ENCODE results near the gene NOLC1.
"Not testable (repeated sequence)": the region's sequence is repeated elsewhere in the genome, so short reads cannot be mapped to it uniquely, and the experiment has no call there.

The NOLC1 gene

GRCh38 chr10:102157224-102157623, 5.0 kb downstream of the NOLC1 start:
- FAIRE-seq = no peak

GRCh38 chr10:102159051-102159597, 6.9 kb downstream of the NOLC1 start:
- no peak for FAIRE-seq

GRCh38 chr10:102159831-102160230, 7.6 kb downstream of the NOLC1 start:
- FAIRE-seq = no peak

- no peak for FAIRE-seq
Observed at GRCh38 chr10:102163342-102163989, 11.3 kb downstream of the NOLC1 start.

- FAIRE-seq = no peak
Observed at GRCh38 chr10:102167861-102168260, 15.7 kb downstream of the NOLC1 start.

GRCh38 chr10:102170602-102171001, 18.4 kb downstream of the NOLC1 start:
- FAIRE-seq = no peak

GRCh38 chr10:102172288-102172687, 20.1 kb downstream of the NOLC1 start:
- FAIRE-seq = no peak

GRCh38 chr10:102175415-102175814, 23.2 kb downstream of the NOLC1 start:
- peak; percentile 15 for FAIRE-seq

- FAIRE-seq = no peak
Observed at GRCh38 chr10:102184606-102185005, 32.4 kb downstream of the NOLC1 start.

- FAIRE-seq = no peak
Observed at GRCh38 chr10:102185272-102185671, 33.1 kb downstream of the NOLC1 start.

GRCh38 chr10:102185811-102186527, 33.8 kb downstream of the NOLC1 start:
- no peak for FAIRE-seq

GRCh38 chr10:102188298-102188940, 36.2 kb downstream of the NOLC1 start:
- FAIRE-seq = no peak

GRCh38 chr10:102188941-102189898, 37.0 kb downstream of the NOLC1 start:
- FAIRE-seq = not testable (repeated sequence)

GRCh38 chr10:102191956-102192355, 39.8 kb downstream of the NOLC1 start:
- FAIRE-seq = no peak

GRCh38 chr10:102195296-102195870, 43.2 kb downstream of the NOLC1 start:
- no peak for FAIRE-seq

GRCh38 chr10:102196893-102197292, 44.7 kb downstream of the NOLC1 start:
- FAIRE-seq = no peak

- FAIRE-seq = no peak
Observed at GRCh38 chr10:102198027-102198426, 45.8 kb downstream of the NOLC1 start.

GRCh38 chr10:102200751-102201640, 48.8 kb downstream of the NOLC1 start:
- FAIRE-seq = no peak

GRCh38 chr10:102202386-102202785, 50.2 kb downstream of the NOLC1 start:
- no peak for FAIRE-seq

GRCh38 chr10:102208311-102209035, 56.3 kb downstream of the NOLC1 start:
- FAIRE-seq = no peak
